GM23338 (cell line): ENCODE measurements around the gene ZNF292. TPM values are rescaled to one million over a fixed set of nuclear protein-coding genes. Genes with fewer than 3 reads are reported as not detected.

Experiments used
- CREB1 ChIP-seq: fragments of 250-450 bp; sonication (Bioruptor Pico); IDR thresholded peaks from 2 replicates; pipeline ENCODE4 v1.5.0; 2020; ENCODE audit warnings: low read depth, mild to moderate bottlenecking, moderate library complexity
- CTCF ChIP-seq, 2 experiments: fragments of 200-600 bp in 1 of 2; sonication (generic) in 1 of 2; conservative IDR thresholded peaks; 2 replicates each; pipeline versions ENCODE4 v1.5.1 to v1.6.1; 2016 to 2017; ENCODE audit warnings: antibody characterized with exemption in 2 of 2, low read depth in 2 of 2, mild to moderate bottlenecking in 2 of 2, moderate library complexity in 1 of 2
- ETS1 ChIP-seq: IDR thresholded peaks from 2 replicates; pipeline ENCODE4 v1.6.1; 2016; ENCODE audit warnings: antibody characterized with exemption
- EZH2 ChIP-seq: fragments of 200-600 bp; sonication (generic); IDR thresholded peaks from one replicate; pipeline ENCODE4 v1.8.0; 2017; ENCODE audit warnings: antibody characterized with exemption, mild to moderate bottlenecking, low read depth; ENCODE audit not compliant: unreplicated experiment
- EZH2phosphoT487 ChIP-seq: fragments of 200-600 bp; sonication (generic); IDR thresholded peaks from one replicate; pipeline ENCODE4 v1.8.1; 2018; ENCODE audit warnings: antibody characterized with exemption; ENCODE audit not compliant: unreplicated experiment
- JUNB ChIP-seq: IDR thresholded peaks from one replicate; pipeline ENCODE4 v1.6.1; 2016; ENCODE audit warnings: antibody characterized with exemption; ENCODE audit not compliant: unreplicated experiment
- NANOG ChIP-seq: IDR thresholded peaks from 2 replicates; pipeline ENCODE4 v1.6.1; 2016; ENCODE audit warnings: antibody characterized with exemption, borderline replicate concordance
- POLR2AphosphoS5 ChIP-seq: IDR thresholded peaks from 2 replicates; pipeline ENCODE4 v1.6.1; 2016; ENCODE audit warnings: antibody characterized with exemption, low read depth
- STAT1 ChIP-seq: IDR thresholded peaks from one replicate; pipeline ENCODE4 v1.6.1; 2016; ENCODE audit warnings: antibody characterized with exemption; ENCODE audit not compliant: unreplicated experiment
- ZNF114 ChIP-seq: fragments of 250-450 bp; sonication (Bioruptor Pico); IDR thresholded peaks from 2 replicates; pipeline ENCODE4 v1.5.0; 2020; ENCODE audit warnings: mild to moderate bottlenecking, moderate library complexity
- ZNF331 ChIP-seq: fragments of 250-450 bp; sonication (Bioruptor Pico); IDR thresholded peaks from 2 replicates; pipeline ENCODE4 v1.5.0; 2020; ENCODE audit warnings: low read depth, mild to moderate bottlenecking, moderate library complexity
- ZNF462 ChIP-seq: fragments of 250-450 bp; sonication (Bioruptor Pico); IDR thresholded peaks from 2 replicates; pipeline ENCODE4 v1.5.0; 2020; ENCODE audit warnings: mild to moderate bottlenecking, moderate library complexity
- polyA plus RNA-seq: library from polyadenylated mRNA; unstranded; fragments of >200 nt; fragmentation: Nextera tagmentation; extraction: Ambion mirVana; gene quantifications from 2 replicates; pipeline ENCODE4 v1.2.1, GENCODE V29; 2016
- total RNA-seq: library from RNA; depleted of rRNA; stranded (reverse); fragments of >200 nt; shearing (Covaris generic); gene quantifications from 2 replicates; pipeline ENCODE4 v1.2.3, GENCODE V29; 2014

The ZNF292 gene
- total and polyA plus RNA-seq, 2 experiments from 2014 or later, result 45.7 to 67.9 TPM

GRCh38 chr6:87115402-87116135 is 39.8 kb upstream of the ZNF292 start (continued):
- TF ChIP-seq ZNF462 (CRISPR knock-in tag) (no peak), ZNF114 (CRISPR knock-in tag) (no peak), STAT1 (no peak), POLR2AphosphoS5 (no peak), ETS1 (no peak), CTCF (conservative IDR thresholded peaks at IDR 0.05; ENCODE audit: low read depth in 2 of 2) (no peak), EZH2phosphoT487 (no peak), CREB1 (CRISPR knock-in tag) (no peak), ZNF331 (CRISPR knock-in tag) (no peak), EZH2 (no peak), NANOG (no peak), JUNB (no peak)
